PC-9 (cell line): ENCODE data around the gene GRK2. TPM values are rescaled to one million over a fixed set of nuclear protein-coding genes. Genes with fewer than 3 reads are reported as not detected.
"Not testable (repeated sequence)": the region's sequence is repeated elsewhere in the genome, so short reads cannot be mapped to it uniquely, and the experiment has no call there.

ENCODE experiments used
- BruUV-seq: library from RNA; stranded (reverse); fragments of 400-500 nt; replicated peaks from 2 replicates; lab custom pipeline; 2021; lab: Mats Ljungman, UMichigan
- CTCF ChIA-PET: fragments of 300-600 bp; sonication (Branson Sonifier 250); formaldehyde crosslinking; loops from one replicate; lab custom pipeline; 2022; ENCODE audit warnings: antibody characterized with exemption; lab: Charles Lee
- POLR2A ChIA-PET: fragments of 300-600 bp; sonication (Branson Sonifier 250); formaldehyde crosslinking; loops from one replicate; lab custom pipeline; 2022; ENCODE audit warnings: antibody characterized with exemption; ENCODE audit not compliant: unreplicated experiment; lab: Charles Lee
- DNase-seq, 2 experiments: peaks; one replicate each; pipeline versions ENCODE4 v3.0.0 to v3.0.0-alpha.2; 2015 to 2022; ENCODE audit warnings: mixed read lengths in 1 of 2
- H2AFZ ChIP-seq: fragments of 200-600 bp; sonication (generic); 2 replicates; pipeline ENCODE4 v1.8.1; 2017; ENCODE audit warnings: antibody characterized with exemption
- H3F3A ChIP-seq: fragments of 200-600 bp; sonication (generic); 2 replicates; pipeline ENCODE4 v1.8.1; 2017; ENCODE audit warnings: antibody characterized with exemption, mild to moderate bottlenecking, low read depth; ENCODE audit not compliant: insufficient read depth
- H3K27ac ChIP-seq: fragments of 200-600 bp; sonication (generic); 2 replicates; pipeline ENCODE4 v1.6.1; 2016; ENCODE audit warnings: mixed run types
- H3K27me3 ChIP-seq: fragments of 200-600 bp; sonication (generic); 2 replicates; pipeline ENCODE4 v1.6.1; 2016; ENCODE audit warnings: low read depth, mixed run types; ENCODE audit not compliant: insufficient read depth
- H3K36me3 ChIP-seq: fragments of 200-600 bp; sonication (generic); 2 replicates; pipeline ENCODE4 v1.6.1; 2016; ENCODE audit warnings: low read depth, mixed run types
- H3K4me1 ChIP-seq: fragments of 200-600 bp; sonication (generic); replicated peaks from 2 replicates; pipeline ENCODE4 v1.6.1; 2016; ENCODE audit warnings: mixed run types; ENCODE audit not compliant: insufficient read depth
- H3K4me2 ChIP-seq: fragments of 200-600 bp; sonication (generic); 2 replicates; pipeline ENCODE4 v1.6.1; 2017; ENCODE audit warnings: mixed run types
- H3K4me3 ChIP-seq: fragments of 200-600 bp; sonication (generic); 2 replicates; pipeline ENCODE4 v1.6.1; 2016; ENCODE audit warnings: mixed run types
- H3K79me2 ChIP-seq: fragments of 200-600 bp; sonication (generic); 2 replicates; pipeline ENCODE4 v1.6.1; 2017; ENCODE audit warnings: low read depth, mixed run types
- H3K9me2 ChIP-seq: fragments of 200-600 bp; sonication (generic); 2 replicates; pipeline ENCODE4 v1.8.1; 2017; ENCODE audit warnings: mild to moderate bottlenecking; ENCODE audit not compliant: insufficient read depth
- H3K9me3 ChIP-seq: fragments of 200-600 bp; sonication (generic); 2 replicates; pipeline ENCODE4 v1.8.1; 2016; ENCODE audit warnings: low read depth; ENCODE audit not compliant: insufficient read depth
- H4K20me1 ChIP-seq: fragments of 200-600 bp; sonication (generic); 2 replicates; pipeline ENCODE4 v1.8.1; 2017; ENCODE audit not compliant: insufficient read depth
- EZH2 ChIP-seq: fragments of 200-600 bp; sonication (generic); IDR thresholded peaks from 2 replicates; pipeline ENCODE4 v1.8.0; 2017; ENCODE audit warnings: antibody characterized with exemption, low read depth
- intact Hi-C: fragments of 100-400 bp; cut with micrococcal nuclease; formaldehyde crosslinking; loops from one replicate; pipeline ENCODE4 v1.10.0; 2022; ENCODE audit not compliant: unreplicated experiment
- total RNA-seq: library from RNA; stranded (reverse); gene quantifications from 2 replicates; pipeline ENCODE4 v1.2.3, GENCODE V29; 2021
- TF ChIP-seq, protein P1 (sequence below): fragments of 200-600 bp; sonication (generic); conservative IDR thresholded peaks from 2 replicates; pipeline ENCODE4 v1.6.1; 2017; ENCODE audit warnings: mixed run types, antibody characterized with exemption, mild to moderate bottlenecking, moderate library complexity

Gene GRK2
- total RNA-seq, 1 experiment from 2014 or later, result 76.7 TPM

GRCh38 chr11:67255864-67256263 is 10.4 kb upstream of the GRK2 start:
- no peaks in the 10 kb centered on the region for H3K27me3 ChIP-seq
- no peak for DNase-seq
- TF ChIP-seq, protein P1, sequence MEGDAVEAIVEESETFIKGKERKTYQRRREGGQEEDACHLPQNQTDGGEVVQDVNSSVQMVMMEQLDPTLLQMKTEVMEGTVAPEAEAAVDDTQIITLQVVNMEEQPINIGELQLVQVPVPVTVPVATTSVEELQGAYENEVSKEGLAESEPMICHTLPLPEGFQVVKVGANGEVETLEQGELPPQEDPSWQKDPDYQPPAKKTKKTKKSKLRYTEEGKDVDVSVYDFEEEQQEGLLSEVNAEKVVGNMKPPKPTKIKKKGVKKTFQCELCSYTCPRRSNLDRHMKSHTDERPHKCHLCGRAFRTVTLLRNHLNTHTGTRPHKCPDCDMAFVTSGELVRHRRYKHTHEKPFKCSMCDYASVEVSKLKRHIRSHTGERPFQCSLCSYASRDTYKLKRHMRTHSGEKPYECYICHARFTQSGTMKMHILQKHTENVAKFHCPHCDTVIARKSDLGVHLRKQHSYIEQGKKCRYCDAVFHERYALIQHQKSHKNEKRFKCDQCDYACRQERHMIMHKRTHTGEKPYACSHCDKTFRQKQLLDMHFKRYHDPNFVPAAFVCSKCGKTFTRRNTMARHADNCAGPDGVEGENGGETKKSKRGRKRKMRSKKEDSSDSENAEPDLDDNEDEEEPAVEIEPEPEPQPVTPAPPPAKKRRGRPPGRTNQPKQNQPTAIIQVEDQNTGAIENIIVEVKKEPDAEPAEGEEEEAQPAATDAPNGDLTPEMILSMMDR, result no peak
- no peak for TF ChIP-seq EZH2
- H3K9me3 ChIP-seq, result no peaks in the 10 kb centered on the region
- peaks cover 88% of the 10 kb centered on the region for H3F3A ChIP-seq
- intact Hi-C loops, result no loop called here
- peaks cover 20% of the 10 kb centered on the region for H3K4me1 ChIP-seq
- no peak overlapping the region for H3K4me2 ChIP-seq
- no TSS peak for BruUV-seq
- H3K27ac ChIP-seq, result no peak overlapping the region
- CTCF ChIA-PET, result interaction anchor here (0.6 kb wide), 2 partner anchors 61 to 151 kb away, joined by 4 to 23 read pairs; no protein-coding TSS in a partner anchor
- H3K9me2 ChIP-seq, result no peaks in the 10 kb centered on the region
- peaks cover 26% of the 10 kb centered on the region for H3K79me2 ChIP-seq
- no peak overlapping the region for H3K4me3 ChIP-seq
- peaks cover 16% of the 10 kb centered on the region; the same call in 1 of the 2 replicates for H4K20me1 ChIP-seq
- POLR2A ChIA-PET, result no interaction called here
- H2AFZ ChIP-seq, result no peak overlapping the region
- peaks cover 59% of the 10 kb centered on the region for H3K36me3 ChIP-seq

- no peak overlapping the region for H3K4me2 ChIP-seq
- CTCF ChIA-PET, result no interaction called here
- POLR2A ChIA-PET, result no interaction called here
Measured at GRCh38 chr11:67256477-67257135, 9.7 kb upstream of the GRK2 start.

DNA sequence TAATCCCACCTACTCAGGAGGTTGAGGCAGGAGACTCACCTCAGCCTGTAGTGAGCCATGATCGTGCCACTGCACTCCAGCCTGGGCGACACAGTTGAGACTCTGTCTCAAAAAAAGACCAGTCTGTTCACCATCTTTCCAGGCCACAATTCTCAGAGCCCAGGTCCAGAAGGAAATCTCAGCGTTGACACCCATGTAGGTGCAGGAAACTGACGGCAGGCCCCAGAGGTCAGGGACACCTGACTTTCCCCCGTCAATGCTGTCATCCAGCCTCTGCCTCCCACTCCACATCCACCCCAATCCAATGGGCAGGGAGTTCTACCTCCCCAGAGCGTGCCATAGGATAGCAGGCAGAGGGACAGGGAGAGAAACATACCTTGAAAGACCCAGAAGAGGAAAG is 5.9 kb upstream of the GRK2 start:
- ChIA-PET POLR2A (no interaction called here), CTCF (no interaction called here)
- H3K79me2 ChIP-seq, result no peaks in the 10 kb centered on the region
- H3K4me3 ChIP-seq, result no peak overlapping the region
- H3F3A ChIP-seq, result peaks cover 64% of the 10 kb centered on the region
- H3K4me1 ChIP-seq, result peaks cover 18% of the 10 kb centered on the region
- H3K27ac ChIP-seq, result no peak overlapping the region
- no TSS peak for BruUV-seq
- H3K36me3 ChIP-seq, result peaks cover 15% of the 10 kb centered on the region
- H3K9me2 ChIP-seq, result no peaks in the 10 kb centered on the region
- H3K9me3 ChIP-seq, result no peaks in the 10 kb centered on the region
- no peak overlapping the region for H2AFZ ChIP-seq
- H4K20me1 ChIP-seq, result no peaks in the 10 kb centered on the region; the same call in 1 of the 2 replicates
- intact Hi-C loops, result loop anchor here (5.0 kb wide), 3 partner anchors 122 to 203 kb away; partner anchors contain the start of gene RHOD
- H3K4me2 ChIP-seq, result no peak overlapping the region
- H3K27me3 ChIP-seq, result no peaks in the 10 kb centered on the region
- DNase-seq, result no peak
- TF ChIP-seq EZH2, result no peak
- TF ChIP-seq, protein P1, result no peak

More at GRCh38 chr11:67256477-67257135, 9.7 kb upstream of the GRK2 start:
- Histone ChIP-seq H3K27ac (no peak overlapping the region), H3K9me3 (no peaks in the 10 kb centered on the region), H3K36me3 (peaks cover 52% of the 10 kb centered on the region), H3F3A (peaks cover 81% of the 10 kb centered on the region), H2AFZ (no peak overlapping the region), H3K9me2 (no peaks in the 10 kb centered on the region), H4K20me1 (peaks cover 9% of the 10 kb centered on the region; the same call in 1 of the 2 replicates), H3K4me1 (peaks cover 21% of the 10 kb centered on the region), H3K4me3 (no peak overlapping the region), H3K79me2 (peaks cover 18% of the 10 kb centered on the region), H3K27me3 (no peaks in the 10 kb centered on the region)
- TF ChIP-seq, protein P1, result no peak
- no peak for TF ChIP-seq EZH2
- intact Hi-C loops, result no loop called here
- no TSS peak for BruUV-seq
- DNase-seq, result no peak

DNA sequence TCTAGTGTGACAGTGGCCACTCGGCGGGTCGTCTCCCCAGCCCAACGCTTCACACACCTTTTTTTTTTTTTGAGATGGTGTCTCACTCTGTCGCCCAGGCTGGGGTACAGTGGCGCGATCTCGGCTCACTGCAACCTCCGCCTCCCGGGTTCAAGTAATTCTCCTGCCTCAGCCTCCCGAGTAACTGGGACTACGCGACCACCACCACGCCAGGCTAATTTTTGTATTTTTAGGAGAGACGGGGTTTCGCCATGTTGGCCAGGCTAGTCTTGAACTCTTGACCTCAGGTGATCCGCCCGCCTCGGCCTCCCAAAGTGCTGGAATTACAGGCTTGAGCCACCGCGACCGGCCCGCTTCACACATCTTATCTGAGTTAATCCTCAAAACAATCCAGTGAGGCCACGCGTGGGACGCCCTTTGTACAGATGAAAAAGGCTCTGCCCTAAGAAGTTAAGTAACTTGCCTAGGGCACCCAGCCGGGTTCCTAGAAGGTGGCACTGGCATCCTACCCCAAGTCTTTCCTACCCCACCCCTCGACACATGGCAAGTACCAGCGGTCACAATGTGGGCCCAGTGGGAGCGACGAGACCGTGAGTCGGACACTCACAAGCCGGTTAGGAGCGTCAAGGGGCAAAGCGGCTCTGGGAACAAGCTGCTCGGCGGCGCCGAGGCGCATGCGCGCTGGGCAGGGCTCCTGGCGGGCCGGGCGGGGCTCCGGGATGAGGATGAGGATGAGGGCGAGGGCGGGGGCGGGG is 5.2 kb upstream of the GRK2 start:
- DNase-seq, result peak; percentile 46 to 72
- Histone ChIP-seq H3K4me3 (peak overlapping the region; percentile 43; the same call in 1 of the 2 replicates), H3K4me2 (peak overlapping the region; percentile 72), H3K4me1 (peaks cover 24% of the 10 kb centered on the region), H3K36me3 (peaks cover 11% of the 10 kb centered on the region; the same call in 1 of the 2 replicates), H3F3A (peaks cover 58% of the 10 kb centered on the region)
- H3K79me2 ChIP-seq, H4K20me1 ChIP-seq, H3K9me2 ChIP-seq, H3K27me3 ChIP-seq, H2AFZ ChIP-seq, BruUV-seq, H3K9me3 ChIP-seq, H3K27ac ChIP-seq: not testable (repeated sequence)
- POLR2A ChIA-PET, result interaction anchor here (0.6 to 0.7 kb wide), 3 partner anchors 42 to 118 kb away, joined by 3 read pairs; partner anchors contain the start of genes POLD4 and SSH3
- intact Hi-C loops, result loop anchor here (5.0 kb wide), 3 partner anchors 121 to 204 kb away; partner anchors contain the start of gene RHOD
- CTCF ChIA-PET, result interaction anchor here (0.6 to 2.2 kb wide), 5 partner anchors 7 to 177 kb away, joined by 4 to 18 read pairs (median 5); no protein-coding TSS in a partner anchor
